ENCODE results near the gene UBE2U.

- TF ChIP-seq CTCF (IDR thresholded peaks at IDR 0.05 in 4 of 5, conservative IDR thresholded peaks at IDR 0.05 in 1 of 5) (no peak), POLR2A (IDR thresholded peaks at IDR 0.05) (no peak)
Measured at GRCh38 chr1:64228167-64228957, 24.9 kb downstream of the UBE2U start.
